Heart right ventricle (tissue), 16 donors: ENCODE measurements around the gene PARD3. TPM values are rescaled to one million over a fixed set of nuclear protein-coding genes. Genes with fewer than 3 reads are reported as not detected.

Experiments used
- ATAC-seq, 8 donors: fragments of 200-7000 bp; cut with Tn5 transposase; one replicate each; pipeline ENCODE4 v1.9.1; 2020; ENCODE audit warnings: mild to moderate bottlenecking in 8 of 8, moderate library complexity in 8 of 8, moderate number of reproducible peaks in 1 of 8
- DNase-seq, 2 donors: peaks; one replicate each; pipeline ENCODE4 v3.0.0-alpha.2; 2020
- H3K27ac ChIP-seq, 10 donors: fragments of 200-600 bp; sonication (generic) in 2 of 10; one replicate each; pipeline versions ENCODE4 v1.5.0 to v1.8.0; 2020 to 2022; ENCODE audit warnings: mild to moderate bottlenecking in 3 of 10
- H3K27me3 ChIP-seq, 7 donors: fragments of 200-600 bp; one replicate each; pipeline ENCODE4 v1.8.0; 2021 to 2022; ENCODE audit warnings: mild to moderate bottlenecking in 2 of 7
- H3K36me3 ChIP-seq, 9 donors: fragments of 200-600 bp; sonication (generic) in 1 of 9; one replicate each; pipeline versions ENCODE4 v1.5.0 to v1.8.0; 2020 to 2022; ENCODE audit warnings: mild to moderate bottlenecking in 2 of 9
- H3K4me1 ChIP-seq, 9 donors: fragments of 200-600 bp; sonication (generic) in 1 of 9; one replicate each; pipeline versions ENCODE4 v1.5.0 to v1.8.0; 2020 to 2022; ENCODE audit warnings: mild to moderate bottlenecking in 4 of 9
- H3K4me3 ChIP-seq, 10 donors: fragments of 200-600 bp; sonication (generic) in 2 of 10; one replicate each; pipeline versions ENCODE4 v1.5.0 to v1.8.0; 2020 to 2022; ENCODE audit warnings: mild to moderate bottlenecking in 7 of 10, moderate library complexity in 2 of 10
- H3K9me3 ChIP-seq, 11 donors: fragments of 200-600 bp in 10 of 11; sonication (generic) in 2 of 11; one replicate each; pipeline versions ENCODE4 v1.5.0 to v1.8.0; 2013 to 2022; ENCODE audit warnings: mild to moderate bottlenecking in 2 of 11, control low read depth in 1 of 11, moderate library complexity in 1 of 11
- WGBS, 2 donors: extraction: QIAGEN DNeasy Blood & Tissue Kit; methylation state at CpG; one replicate each; pipeline ENCODE4 v1.1.7; 2013; ENCODE audit warnings: inconsistent platforms in 1 of 2; 5-methylcytosine and 5-hydroxymethylcytosine counted together
- intact Hi-C, 10 donors: fragments of 100-400 bp; cut with DNase I; formaldehyde crosslinking; loops; one replicate each; pipeline versions ENCODE4 v1.11.1 to v1.14.2; 2022
- polyA plus RNA-seq, 2 donors: library from polyadenylated mRNA; stranded (reverse); fragments of 200-250 nt; gene quantifications; one replicate each; pipeline ENCODE4 v1.2.3, GENCODE V29; 2013
- total RNA-seq, 10 donors: library from RNA; stranded (reverse); fragmentation: NEBNext Ultra II Directional in 3 of 10; extraction: Animal tissue kit (Norgen Biotek cat#: 25700) in 3 of 10; gene quantifications; one replicate each; pipeline versions ENCODE4 v1.2.1 to v1.2.4, GENCODE V29; 2021 to 2023
- TF ChIP-seq, protein P1 (sequence below), 9 donors: fragments of 200-600 bp; sonication (generic) in 2 of 9; IDR thresholded peaks; one replicate each; pipeline versions ENCODE4 v1.5.0 to v1.8.0; 2021 to 2022; ENCODE audit warnings: antibody characterized with exemption in 9 of 9, mild to moderate bottlenecking in 5 of 9, moderate library complexity in 1 of 9
- donor health status: Arrhythmogenic right ventricular cardiomyopathy.
- donor health status: ischemic (EF 13 %, LVEDD 7.1; RV severe dilation, severe dysfunction).
- donor health status: healthy with polysubstance abuse.
- donor health status: DM: no; HTN: yes; CAD: no.
- donor health status: DM: no; HTN: no; CAD: no.
- donor health status: ischemic (EF 25% LVEDD 6.9; RV normal size, moderate dysfunction).
- donor health status: ischemic (EF 25% LVEDD 5.7; RV mildly dilated, moderate dysfunction).
- donor health status: healthy.
- donor health status: DM: yes; HTN: yes; CAD: no.
- donor health status: Ischemic cardiomyopathy.
- donor health status: ischemic (EF 35%, LVEDD 5.7; RV mildly dilated, moderate dysfunction).
- donor health status: nonischemic (EF 11% LVEDD 7.7; RV severe dilation, severe dysfunction).
- donor health status: DM: yes; HTN: yes; CAD: no.
- donor health status: PGD.
- donor health status: ischemic (EF 29% LVEDD 5.4; RV normal size, mild dysfunction).
- donor health status: nonischemic (EF 23%, LVEDD 6.1; RV moderate dilation, normal function).

The PARD3 gene
- total and polyA plus RNA-seq, 12 donors = 19.7 to 41.8 (median 34.2) TPM

DNA sequence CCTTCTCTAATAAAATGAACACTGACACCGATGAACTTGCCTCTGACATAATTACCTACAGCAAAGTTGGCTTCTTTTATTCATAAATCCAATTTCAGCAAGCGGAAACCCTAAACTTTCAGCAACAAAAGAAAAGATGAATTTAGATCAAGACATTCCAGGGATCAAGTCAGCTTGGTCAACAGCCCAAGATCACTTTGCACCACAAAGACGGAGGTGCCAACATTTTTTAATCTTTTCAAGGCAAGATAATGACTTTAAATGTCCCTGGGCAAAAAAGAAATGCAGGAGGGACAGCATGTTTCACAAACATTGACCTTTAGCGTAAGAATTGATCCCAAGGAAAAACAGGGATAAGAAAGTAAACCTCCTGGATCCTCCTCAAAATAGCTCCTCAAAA is 636.9 kb downstream of the PARD3 start:
- intact Hi-C loops = no loop called here
- H3K4me3 ChIP-seq = no peak overlapping the region
- H3K36me3 ChIP-seq = no peaks in the 10 kb centered on the region
- H3K27ac ChIP-seq = no peak overlapping the region
- H3K9me3 ChIP-seq = no peaks in the 10 kb centered on the region
- peaks cover 0 to 13% (median 8%) of the 10 kb centered on the region in 9 donors for H3K4me1 ChIP-seq
- no peaks in the 10 kb centered on the region for H3K27me3 ChIP-seq
- no peak for DNase-seq
- TF ChIP-seq, protein P1, sequence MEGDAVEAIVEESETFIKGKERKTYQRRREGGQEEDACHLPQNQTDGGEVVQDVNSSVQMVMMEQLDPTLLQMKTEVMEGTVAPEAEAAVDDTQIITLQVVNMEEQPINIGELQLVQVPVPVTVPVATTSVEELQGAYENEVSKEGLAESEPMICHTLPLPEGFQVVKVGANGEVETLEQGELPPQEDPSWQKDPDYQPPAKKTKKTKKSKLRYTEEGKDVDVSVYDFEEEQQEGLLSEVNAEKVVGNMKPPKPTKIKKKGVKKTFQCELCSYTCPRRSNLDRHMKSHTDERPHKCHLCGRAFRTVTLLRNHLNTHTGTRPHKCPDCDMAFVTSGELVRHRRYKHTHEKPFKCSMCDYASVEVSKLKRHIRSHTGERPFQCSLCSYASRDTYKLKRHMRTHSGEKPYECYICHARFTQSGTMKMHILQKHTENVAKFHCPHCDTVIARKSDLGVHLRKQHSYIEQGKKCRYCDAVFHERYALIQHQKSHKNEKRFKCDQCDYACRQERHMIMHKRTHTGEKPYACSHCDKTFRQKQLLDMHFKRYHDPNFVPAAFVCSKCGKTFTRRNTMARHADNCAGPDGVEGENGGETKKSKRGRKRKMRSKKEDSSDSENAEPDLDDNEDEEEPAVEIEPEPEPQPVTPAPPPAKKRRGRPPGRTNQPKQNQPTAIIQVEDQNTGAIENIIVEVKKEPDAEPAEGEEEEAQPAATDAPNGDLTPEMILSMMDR (IDR thresholded peaks at IDR 0.05) = no peak
- WGBS, 2 donors = 91 to 95% methylated on average over 4 of the region's 4 CpGs
- ATAC-seq = no peak

DNA sequence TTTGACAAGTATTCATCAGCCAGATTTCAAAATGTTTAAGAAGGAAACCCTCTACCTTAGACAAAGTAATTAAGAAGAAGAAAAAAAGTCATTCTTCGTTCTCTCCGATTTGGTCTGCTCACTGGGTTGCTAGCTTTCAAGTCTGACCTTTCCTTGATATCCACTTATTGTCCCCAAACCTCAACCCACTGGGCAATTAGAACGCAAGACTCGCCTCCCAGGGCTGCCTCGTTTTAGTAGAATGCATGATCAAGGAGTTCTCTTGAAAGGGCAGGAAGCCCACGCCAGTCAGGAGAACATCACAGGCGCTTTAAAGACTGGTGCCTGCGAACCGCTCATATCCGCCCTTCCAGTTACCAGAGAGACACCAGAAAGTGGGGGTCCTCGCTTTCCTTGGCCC is 637.7 kb downstream of the PARD3 start:
- H3K4me1 ChIP-seq = peaks cover 0 to 19% (median 8%) of the 10 kb centered on the region in 9 donors
- DNase-seq = no peak
- TF ChIP-seq, protein P1 (IDR thresholded peaks at IDR 0.05) = no peak
- intact Hi-C loops = no loop called here
- H3K27ac ChIP-seq = no peak overlapping the region
- H3K4me3 ChIP-seq = no peak overlapping the region
- no peaks in the 10 kb centered on the region for H3K36me3 ChIP-seq
- WGBS, 2 donors = 91 to 93% methylated on average over 11 of the region's 11 CpGs
- no peaks in the 10 kb centered on the region for H3K9me3 ChIP-seq
- no peak for ATAC-seq
- H3K27me3 ChIP-seq = no peaks in the 10 kb centered on the region

DNA sequence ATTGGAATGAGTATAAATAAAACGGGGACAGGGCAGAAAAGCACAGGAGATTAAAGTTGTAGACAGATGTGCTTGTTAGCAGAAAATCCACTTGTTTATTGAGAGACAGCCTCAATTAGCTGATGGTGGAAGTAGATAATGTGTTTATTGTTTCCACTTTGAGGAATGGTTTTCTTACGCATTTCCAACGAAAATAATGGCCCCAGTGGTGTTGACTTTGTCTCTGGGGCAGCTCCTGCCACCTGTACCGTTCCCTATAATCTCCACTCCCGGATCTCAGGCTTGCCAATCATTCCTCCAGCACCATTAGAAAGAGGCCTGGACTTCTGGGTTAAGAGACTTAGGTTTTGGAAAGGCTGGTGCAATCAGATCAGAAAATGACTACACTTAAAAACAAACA is 638.7 kb downstream of the PARD3 start:
- DNase-seq (no peak), ATAC-seq (no peak)
- Histone ChIP-seq H3K4me1 (peaks cover 0 to 9% (median 0%) of the 10 kb centered on the region in 9 donors), H3K9me3 (no peaks in the 10 kb centered on the region), H3K27me3 (no peaks in the 10 kb centered on the region), H3K36me3 (no peaks in the 10 kb centered on the region), H3K4me3 (no peak overlapping the region), H3K27ac (no peak overlapping the region)
- intact Hi-C loops = no loop called here
- 79 to 82% methylated on average over 5 of the region's 5 CpGs for WGBS, 2 donors
- TF ChIP-seq, protein P1 (IDR thresholded peaks at IDR 0.05) = no peak

DNA sequence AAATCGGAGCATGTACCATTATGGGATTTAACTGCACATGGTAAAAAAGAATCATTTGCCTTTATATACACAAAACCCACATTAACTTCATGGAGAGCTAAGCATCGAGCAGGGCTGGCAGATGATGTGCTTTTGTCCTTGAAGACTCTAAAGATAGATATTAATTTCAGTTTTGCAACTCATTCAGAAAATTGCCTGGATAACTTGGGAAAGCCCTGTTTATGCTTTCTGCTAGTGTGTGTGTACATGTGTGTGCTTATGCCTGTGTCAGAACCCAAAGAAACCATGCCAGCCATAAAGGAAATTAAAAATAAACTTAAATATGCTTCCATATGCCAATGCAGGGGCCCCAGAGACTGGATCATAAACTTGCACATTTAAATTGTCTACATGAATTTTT is 640.0 kb downstream of the PARD3 start:
- Histone ChIP-seq H3K4me3 (no peak overlapping the region), H3K27ac (no peak overlapping the region), H3K4me1 (peaks cover 0 to 7% (median 0%) of the 10 kb centered on the region in 9 donors), H3K36me3 (no peaks in the 10 kb centered on the region), H3K9me3 (no peaks in the 10 kb centered on the region), H3K27me3 (no peaks in the 10 kb centered on the region)
- 90 to 99% methylated on average over 2 of the region's 2 CpGs for WGBS, 2 donors
- TF ChIP-seq, protein P1 (IDR thresholded peaks at IDR 0.05) = no peak
- DNase-seq (no peak), ATAC-seq (no peak)
- intact Hi-C loops = no loop called here
